Measurements from ENCODE around the gene HMCN1. TPM values are rescaled to one million over a fixed set of nuclear protein-coding genes. Genes with fewer than 3 reads are reported as not detected.
A peak's percentile ranks its signal among the peaks of the same experiment; 100 is the strongest.

HMCN1 gene
- total RNA-seq, 3 donors from 2014 or later = 2.0 to 8.6 (median 3.4) TPM

DNA sequence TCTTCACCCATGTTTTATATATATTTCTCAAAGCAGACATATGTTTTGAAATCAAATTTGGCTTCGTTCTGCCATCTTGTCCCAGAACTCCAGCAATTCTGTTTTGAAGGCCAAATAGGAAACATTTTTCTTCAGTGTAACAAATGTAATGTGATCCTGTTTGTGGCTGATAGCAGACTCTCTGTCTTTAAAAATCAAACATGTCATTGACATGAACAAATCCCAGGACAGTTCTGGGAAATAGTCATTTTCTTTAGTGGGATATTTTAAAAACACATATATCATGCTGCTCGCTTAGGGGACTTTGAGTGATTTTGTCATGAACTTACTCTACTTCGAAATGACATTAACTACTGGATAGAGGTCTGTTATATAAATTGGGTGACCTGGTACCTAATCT lies 51.4 kb downstream of the HMCN1 start:
- H3K4me3 ChIP-seq = no peak overlapping the region
- H3K9me3 ChIP-seq = no peaks in the 10 kb centered on the region
- TF ChIP-seq, protein P1, sequence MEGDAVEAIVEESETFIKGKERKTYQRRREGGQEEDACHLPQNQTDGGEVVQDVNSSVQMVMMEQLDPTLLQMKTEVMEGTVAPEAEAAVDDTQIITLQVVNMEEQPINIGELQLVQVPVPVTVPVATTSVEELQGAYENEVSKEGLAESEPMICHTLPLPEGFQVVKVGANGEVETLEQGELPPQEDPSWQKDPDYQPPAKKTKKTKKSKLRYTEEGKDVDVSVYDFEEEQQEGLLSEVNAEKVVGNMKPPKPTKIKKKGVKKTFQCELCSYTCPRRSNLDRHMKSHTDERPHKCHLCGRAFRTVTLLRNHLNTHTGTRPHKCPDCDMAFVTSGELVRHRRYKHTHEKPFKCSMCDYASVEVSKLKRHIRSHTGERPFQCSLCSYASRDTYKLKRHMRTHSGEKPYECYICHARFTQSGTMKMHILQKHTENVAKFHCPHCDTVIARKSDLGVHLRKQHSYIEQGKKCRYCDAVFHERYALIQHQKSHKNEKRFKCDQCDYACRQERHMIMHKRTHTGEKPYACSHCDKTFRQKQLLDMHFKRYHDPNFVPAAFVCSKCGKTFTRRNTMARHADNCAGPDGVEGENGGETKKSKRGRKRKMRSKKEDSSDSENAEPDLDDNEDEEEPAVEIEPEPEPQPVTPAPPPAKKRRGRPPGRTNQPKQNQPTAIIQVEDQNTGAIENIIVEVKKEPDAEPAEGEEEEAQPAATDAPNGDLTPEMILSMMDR (IDR thresholded peaks at IDR 0.05) = no peak
- H3K4me1 ChIP-seq (ENCODE audit: low read depth) = no peaks in the 10 kb centered on the region
- intact Hi-C loops (cut with DNase I, micrococcal nuclease) = no loop called here
- DNase-seq = no peak
- H3K36me3 ChIP-seq (ENCODE audit: low read depth) = no peaks in the 10 kb centered on the region
- ATAC-seq = no peak

- H3K9me3 ChIP-seq = no peaks in the 10 kb centered on the region
- H3K4me1 ChIP-seq (ENCODE audit: low read depth) = no peaks in the 10 kb centered on the region
- DNase-seq (no peak), ATAC-seq (no peak)
- intact Hi-C loops (cut with DNase I, micrococcal nuclease) = no loop called here
- TF ChIP-seq, protein P1 (IDR thresholded peaks at IDR 0.05) = no peak
- no peak overlapping the region for H3K4me3 ChIP-seq
- no peaks in the 10 kb centered on the region for H3K36me3 ChIP-seq (ENCODE audit: low read depth)
Observed at GRCh38 chr1:185786524-185786923, 52.3 kb downstream of the HMCN1 start.

DNA sequence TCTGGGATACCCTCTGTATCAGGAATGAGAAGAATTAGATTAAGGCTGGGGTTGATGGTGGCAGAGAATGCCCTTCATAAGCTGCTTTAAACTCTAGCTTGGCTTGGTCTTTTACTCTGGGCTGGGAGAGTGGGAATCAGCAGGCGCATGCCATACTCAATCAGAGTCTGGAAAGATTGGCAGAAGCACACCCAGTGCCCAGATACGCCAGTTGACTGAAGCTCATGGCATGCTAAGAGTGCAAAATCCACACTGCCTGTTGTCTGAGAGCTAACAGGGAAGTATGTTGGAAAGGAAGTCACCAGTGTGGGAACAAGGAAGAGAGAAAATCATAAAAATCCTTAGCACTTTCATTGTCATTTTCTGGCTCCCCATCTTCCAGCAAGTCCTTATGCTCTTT lies 53.0 kb downstream of the HMCN1 start:
- H3K36me3 ChIP-seq (ENCODE audit: low read depth) = no peaks in the 10 kb centered on the region
- DNase-seq (peak in 1 of 3 donors; percentile 11), ATAC-seq (peak; percentile 89)
- no peaks in the 10 kb centered on the region for H3K9me3 ChIP-seq
- TF ChIP-seq, protein P1 (IDR thresholded peaks at IDR 0.05) = no peak
- no peak overlapping the region for H3K4me3 ChIP-seq
- H3K4me1 ChIP-seq (ENCODE audit: low read depth) = no peaks in the 10 kb centered on the region
- intact Hi-C loops (cut with DNase I, micrococcal nuclease) = no loop called here

- H3K4me3 ChIP-seq = no peak overlapping the region
- no peak for DNase-seq
- H3K9me3 ChIP-seq = no peaks in the 10 kb centered on the region
- no peaks in the 10 kb centered on the region for H3K36me3 ChIP-seq (ENCODE audit: low read depth)
- H3K4me1 ChIP-seq (ENCODE audit: low read depth) = no peaks in the 10 kb centered on the region
- intact Hi-C loops (cut with DNase I, micrococcal nuclease) = no loop called here
- TF ChIP-seq, protein P1 (IDR thresholded peaks at IDR 0.05) = no peak
- no peak for ATAC-seq
Observed at GRCh38 chr1:185788386-185788785, 54.2 kb downstream of the HMCN1 start.

DNA sequence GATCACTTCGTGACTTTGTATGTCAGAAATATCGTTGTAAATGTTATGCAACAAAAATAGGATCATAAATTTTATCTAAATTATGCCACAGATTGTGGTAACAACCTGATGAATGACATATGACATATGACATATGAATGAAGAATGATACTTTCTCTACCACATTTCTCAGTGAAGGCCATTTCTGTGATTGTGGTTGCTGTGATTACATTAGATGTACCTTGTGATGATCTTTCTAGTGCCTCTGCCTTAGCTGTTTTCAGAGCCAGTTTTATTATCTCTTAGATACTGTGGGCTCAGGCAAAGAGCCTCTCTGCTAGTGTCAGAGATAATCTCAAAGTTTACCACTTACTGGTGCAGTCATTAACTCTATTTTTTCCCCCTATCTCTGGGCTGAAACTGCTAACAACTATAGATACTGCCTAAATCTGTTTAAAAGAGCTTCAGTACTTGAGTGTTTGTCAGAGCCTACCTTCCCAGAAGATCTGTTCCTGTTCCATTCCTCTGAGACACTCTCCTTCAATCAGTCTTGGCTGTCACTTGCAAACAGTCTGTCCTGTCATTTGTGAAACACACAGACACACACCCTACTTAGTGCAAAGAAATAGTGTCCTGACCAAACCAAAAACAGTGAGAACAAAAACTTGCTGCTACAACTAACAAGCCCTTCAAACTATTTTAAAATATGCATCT lies 55.5 kb downstream of the HMCN1 start:
- ATAC-seq (peak; percentile 25), DNase-seq (no peak)
- Histone ChIP-seq H3K36me3 (ENCODE audit: low read depth) (no peaks in the 10 kb centered on the region), H3K4me3 (no peak overlapping the region), H3K4me1 (ENCODE audit: low read depth) (no peaks in the 10 kb centered on the region), H3K9me3 (no peaks in the 10 kb centered on the region)
- TF ChIP-seq, protein P1 (IDR thresholded peaks at IDR 0.05) = no peak
- intact Hi-C loops (cut with DNase I, micrococcal nuclease) = no loop called here

Data from mucosa of descending colon (tissue), 3 donors.